SU-DHL-6 (cell line): ENCODE measurements around the gene MIB2.

Source experiments
- CTCF ChIP-seq: fragments of 200-600 bp; sonication (generic); IDR thresholded peaks from one replicate; pipeline ENCODE4 v1.5.1; 2017; ENCODE audit warnings: antibody characterized with exemption, mild to moderate bottlenecking, low read length, moderate library complexity; ENCODE audit not compliant: insufficient read depth, poor library complexity, severe bottlenecking
- EZH2phosphoT487 ChIP-seq: fragments of 200-600 bp; sonication (generic), shearing (Covaris generic); conservative IDR thresholded peaks from 2 replicates; pipeline ENCODE4 v1.6.1; 2018; ENCODE audit warnings: mild to moderate bottlenecking, antibody characterized with exemption, low read length, moderate library complexity, mixed read lengths

DNA sequence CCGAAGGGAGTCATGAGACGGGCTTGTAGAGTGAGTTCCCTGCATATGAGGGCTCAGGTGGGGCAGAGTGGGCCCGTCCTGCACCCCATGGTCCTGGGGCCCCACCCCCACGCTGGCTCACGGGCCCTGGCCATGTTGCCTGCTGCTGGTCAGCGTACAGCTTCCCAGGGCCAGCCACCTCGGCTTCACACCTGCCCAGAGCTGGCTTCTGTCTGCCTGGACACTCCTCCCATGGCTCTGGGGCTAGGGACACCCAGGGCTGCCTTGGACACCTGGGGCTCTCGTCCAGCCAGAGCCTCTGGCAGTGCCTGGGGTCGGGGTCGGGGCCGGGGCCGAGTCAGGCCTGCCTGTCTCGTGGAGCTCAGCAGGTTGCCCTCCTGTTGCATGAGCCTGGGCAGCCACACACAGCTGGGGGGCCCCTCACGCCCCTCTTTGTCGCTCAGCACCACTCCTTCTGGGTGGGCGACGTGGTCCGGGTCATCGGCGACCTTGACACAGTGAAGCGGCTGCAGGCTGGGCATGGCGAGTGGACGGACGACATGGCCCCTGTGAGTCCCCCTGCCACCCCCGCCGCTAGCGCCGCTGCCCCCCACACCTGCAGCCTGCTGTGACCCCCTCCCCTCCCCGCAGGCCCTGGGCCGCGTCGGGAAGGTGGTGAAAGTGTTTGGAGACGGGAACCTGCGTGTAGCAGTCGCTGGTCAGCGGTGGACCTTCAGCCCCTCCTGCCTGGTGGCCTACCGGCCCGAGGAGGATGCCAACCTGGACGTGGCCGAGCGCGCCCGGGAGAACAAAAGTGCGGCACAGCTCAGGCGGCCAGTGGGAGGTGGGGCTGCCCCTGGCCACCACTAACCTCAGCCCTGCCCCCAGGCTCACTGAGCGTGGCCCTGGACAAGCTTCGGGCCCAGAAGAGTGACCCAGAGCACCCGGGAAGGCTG lies 11.2 kb downstream of the MIB2 start:
- TF ChIP-seq CTCF (no peak), EZH2phosphoT487 (no peak)
